ENCODE results near the gene LRRC17.
"Not testable (repeated sequence)": the region's sequence is repeated elsewhere in the genome, so short reads cannot be mapped to it uniquely, and the experiment has no call there.

LRRC17 gene

GRCh38 chr7:102897856-102898531 is 14.8 kb upstream of the LRRC17 start:
- DNase-seq: no peak

GRCh38 chr7:102898532-102898859 is 14.3 kb upstream of the LRRC17 start:
- no peak for DNase-seq

- not testable (repeated sequence) for DNase-seq
Measured at GRCh38 chr7:102902052-102902451, 10.7 kb upstream of the LRRC17 start.

- DNase-seq: not testable (repeated sequence)
Measured at GRCh38 chr7:102903576-102903975, 9.2 kb upstream of the LRRC17 start.

- DNase-seq: no peak
Measured at GRCh38 chr7:102908676-102909075, 4.1 kb upstream of the LRRC17 start.

GRCh38 chr7:102913826-102914225 is 1.0 kb downstream of the LRRC17 start:
- DNase-seq: no peak

- no peak for DNase-seq
Measured at GRCh38 chr7:102914585-102914984, 1.8 kb downstream of the LRRC17 start.

GRCh38 chr7:102916426-102916825 is 3.6 kb downstream of the LRRC17 start:
- no peak for DNase-seq

GRCh38 chr7:102916881-102917280 is 4.1 kb downstream of the LRRC17 start:
- DNase-seq: no peak

GRCh38 chr7:102917436-102918353 is 4.9 kb downstream of the LRRC17 start:
- no peak for DNase-seq

- DNase-seq: no peak
Measured at GRCh38 chr7:102918845-102919244, 6.0 kb downstream of the LRRC17 start.

- DNase-seq: no peak
Measured at GRCh38 chr7:102925976-102926782, 13.4 kb downstream of the LRRC17 start.

- no peak for DNase-seq
Measured at GRCh38 chr7:102926783-102927140, 14.0 kb downstream of the LRRC17 start.

GRCh38 chr7:102927312-102927933 is 14.6 kb downstream of the LRRC17 start:
- no peak for DNase-seq

- DNase-seq: no peak
Measured at GRCh38 chr7:102931757-102932156, 19.0 kb downstream of the LRRC17 start.

- DNase-seq: no peak
Measured at GRCh38 chr7:102933763-102934162, 21.0 kb downstream of the LRRC17 start.

- DNase-seq: no peak
Measured at GRCh38 chr7:102934239-102934638, 21.4 kb downstream of the LRRC17 start.

- DNase-seq: no peak
Measured at GRCh38 chr7:102934701-102935100, 21.9 kb downstream of the LRRC17 start.

- DNase-seq: no peak
Measured at GRCh38 chr7:102935450-102936115, 22.8 kb downstream of the LRRC17 start.

GRCh38 chr7:102938679-102939078 is 25.9 kb downstream of the LRRC17 start:
- no peak for DNase-seq

- DNase-seq: no peak
Measured at GRCh38 chr7:102942181-102942866, 29.5 kb downstream of the LRRC17 start.

- DNase-seq: no peak
Measured at GRCh38 chr7:102942868-102943267, 30.1 kb downstream of the LRRC17 start.

All from stimulated activated CD4-positive, alpha-beta T cell treated with anti-CD3 and anti-CD28 coated beads, Interleukin-4, amount 100 ng/mL, for 4 hours (primary cell).